Gastroesophageal sphincter (tissue), 4 donors: ENCODE data around the gene VGLL1. TPM values are rescaled to one million over a fixed set of nuclear protein-coding genes. Genes with fewer than 3 reads are reported as not detected.

ENCODE experiments used
- ATAC-seq: fragments of 150-250 bp; one replicate; pipeline ENCODE4 v1.9.1; 2016; ENCODE audit warnings: mild to moderate bottlenecking, moderate library complexity
- H3K27ac ChIP-seq, 4 donors: fragments of 200-600 bp; sonication (generic) in 3 of 4; 1 replicate in 3 of 4; 2 replicates in 1 of 4; pipeline ENCODE4 v1.5.1; 2016 to 2019
- H3K27me3 ChIP-seq: fragments of 200-600 bp; sonication (generic); one replicate; pipeline ENCODE4 v1.5.1; 2019
- H3K36me3 ChIP-seq, 2 donors: fragments of 200-600 bp; sonication (generic); one replicate each; pipeline ENCODE4 v1.5.1; 2019; ENCODE audit warnings: control low read depth in 1 of 2
- H3K4me1 ChIP-seq, 3 donors: fragments of 200-600 bp; sonication (generic); 1 replicate in 2 of 3; 2 replicates in 1 of 3; pipeline ENCODE4 v1.5.1; 2016 to 2019; ENCODE audit warnings: control low read depth in 2 of 3
- H3K4me3 ChIP-seq, 2 donors: fragments of 200-600 bp; sonication (generic); one replicate each; pipeline ENCODE4 v1.5.1; 2019; ENCODE audit warnings: mild to moderate bottlenecking in 1 of 2, moderate library complexity in 1 of 2
- H3K9me3 ChIP-seq, 3 donors: fragments of 200-600 bp; sonication (generic); one replicate each; pipeline ENCODE4 v1.5.1; 2017 to 2019; ENCODE audit warnings: control low read depth in 2 of 3
- CTCF ChIP-seq, 4 experiments: fragments of 200-600 bp in 2 of 4; fragments of 450-650 bp in 2 of 4; sonication (generic) in 1 of 4; IDR thresholded peaks; one replicate each; pipeline ENCODE4 v1.5.1; 2017 to 2019; ENCODE audit warnings: antibody characterized with exemption in 4 of 4, mild to moderate bottlenecking in 2 of 4, moderate library complexity in 2 of 4
- EP300 ChIP-seq: sonication (generic); formaldehyde crosslinking; IDR thresholded peaks from one replicate; pipeline ENCODE4 v1.6.1; 2017; ENCODE audit warnings: antibody characterized with exemption, mild to moderate bottlenecking
- POLR2A ChIP-seq, 2 donors: fragments of 450-650 bp; IDR thresholded peaks; one replicate each; pipeline ENCODE4 v1.6.1; 2017; ENCODE audit warnings: antibody characterized with exemption in 2 of 2, mild to moderate bottlenecking in 2 of 2, moderate library complexity in 1 of 2
- POLR2AphosphoS5 ChIP-seq: sonication (generic); formaldehyde crosslinking; IDR thresholded peaks from one replicate; pipeline ENCODE4 v1.6.1; 2017; ENCODE audit warnings: antibody characterized with exemption
- WGBS, 2 donors: methylation state at CpG; one replicate each; pipeline ENCODE4 v1.1.5; 2018; ENCODE audit warnings: low coverage in 1 of 2; 5-methylcytosine and 5-hydroxymethylcytosine counted together
- total RNA-seq, 4 donors: library from RNA; depleted of rRNA; stranded (reverse); fragments of >200 nt; gene quantifications; one replicate each; pipeline ENCODE4 v1.1.0, GENCODE V29; 2016

The VGLL1 gene
- total RNA-seq, 4 donors from 2014 or later, result 0.87 TPM; not detected in 3

GRCh38 chrX:136523770-136524169 is 8.2 kb upstream of the VGLL1 start:
- H3K4me3 ChIP-seq, result no peak overlapping the region
- H3K27ac ChIP-seq, result no peak overlapping the region
- TF ChIP-seq CTCF (IDR thresholded peaks at IDR 0.05), result no peak
- H3K4me1 ChIP-seq, result peaks cover 0 to 22% (median 0%) of the 10 kb centered on the region in 3 donors
- no peaks in the 10 kb centered on the region for H3K27me3 ChIP-seq
- ATAC-seq, result no peak
- no peaks in the 10 kb centered on the region for H3K9me3 ChIP-seq
- H3K36me3 ChIP-seq, result no peaks in the 10 kb centered on the region

GRCh38 chrX:136525738-136526606 is 6.0 kb upstream of the VGLL1 start:
- TF ChIP-seq EP300 (no peak), POLR2A (IDR thresholded peaks at IDR 0.05) (no peak), POLR2AphosphoS5 (no peak), CTCF (IDR thresholded peaks at IDR 0.05) (no peak)
- Histone ChIP-seq H3K36me3 (no peaks in the 10 kb centered on the region), H3K27me3 (no peaks in the 10 kb centered on the region), H3K4me3 (no peak overlapping the region), H3K4me1 (peaks cover 0 to 22% (median 0%) of the 10 kb centered on the region in 3 donors), H3K27ac (peak overlapping the region in 3 of 4 donors; percentile 58 to 72 (median 68)), H3K9me3 (no peaks in the 10 kb centered on the region)
- WGBS, 2 donors, result 7 to 24% methylated on average over 2 of the region's 2 CpGs
- ATAC-seq, result peak; percentile 95

- Histone ChIP-seq H3K27me3 (no peaks in the 10 kb centered on the region), H3K27ac (no peak overlapping the region), H3K36me3 (no peaks in the 10 kb centered on the region), H3K4me3 (no peak overlapping the region), H3K9me3 (no peaks in the 10 kb centered on the region), H3K4me1 (peaks cover 0 to 22% (median 0%) of the 10 kb centered on the region in 3 donors)
- no peak for TF ChIP-seq CTCF (IDR thresholded peaks at IDR 0.05)
- TF ChIP-seq EP300, result no peak
- TF ChIP-seq POLR2A (IDR thresholded peaks at IDR 0.05), result no peak
- TF ChIP-seq POLR2AphosphoS5, result no peak
- ATAC-seq, result no peak
- 77 to 81% methylated on average over 6 to 8 of the region's 8 CpGs for WGBS, 2 donors
Measured at GRCh38 chrX:136528645-136529315, 3.2 kb upstream of the VGLL1 start.

- H3K27me3 ChIP-seq, result no peaks in the 10 kb centered on the region
- WGBS, 2 donors, result 75 to 77% methylated on average over 2 of the region's 2 CpGs
- TF ChIP-seq CTCF (IDR thresholded peaks at IDR 0.05), result no peak
- no peak for TF ChIP-seq POLR2A (IDR thresholded peaks at IDR 0.05)
- TF ChIP-seq POLR2AphosphoS5, result no peak
- no peak for TF ChIP-seq EP300
Measured at GRCh38 chrX:136529795-136530194, 2.2 kb upstream of the VGLL1 start.

GRCh38 chrX:136534131-136534530 is 2.1 kb downstream of the VGLL1 start:
- no peak for TF ChIP-seq POLR2AphosphoS5
- no peak for TF ChIP-seq CTCF (IDR thresholded peaks at IDR 0.05)
- no peak for TF ChIP-seq EP300
- no peak for TF ChIP-seq POLR2A (IDR thresholded peaks at IDR 0.05)
- no peaks in the 10 kb centered on the region for H3K27me3 ChIP-seq
- no peaks in the 10 kb centered on the region for H3K4me1 ChIP-seq
- H3K9me3 ChIP-seq, result no peaks in the 10 kb centered on the region
- WGBS, 2 donors, result 79 to 95% methylated on average over 2 of the region's 2 CpGs
- no peaks in the 10 kb centered on the region for H3K36me3 ChIP-seq
- no peak for ATAC-seq
- H3K4me3 ChIP-seq, result no peak overlapping the region
- H3K27ac ChIP-seq, result no peak overlapping the region

More at GRCh38 chrX:136529795-136530194, 2.2 kb upstream of the VGLL1 start:
- Histone ChIP-seq H3K36me3 (no peaks in the 10 kb centered on the region), H3K27ac (no peak overlapping the region), H3K9me3 (no peaks in the 10 kb centered on the region), H3K4me1 (peaks cover 0 to 22% (median 0%) of the 10 kb centered on the region in 3 donors), H3K4me3 (no peak overlapping the region)
- no peak for ATAC-seq
